ENCODE measurements around the gene TBCK.
"Not testable (repeated sequence)": the region's sequence is repeated elsewhere in the genome, so short reads cannot be mapped to it uniquely, and the experiment has no call there.

Gene TBCK

DNA sequence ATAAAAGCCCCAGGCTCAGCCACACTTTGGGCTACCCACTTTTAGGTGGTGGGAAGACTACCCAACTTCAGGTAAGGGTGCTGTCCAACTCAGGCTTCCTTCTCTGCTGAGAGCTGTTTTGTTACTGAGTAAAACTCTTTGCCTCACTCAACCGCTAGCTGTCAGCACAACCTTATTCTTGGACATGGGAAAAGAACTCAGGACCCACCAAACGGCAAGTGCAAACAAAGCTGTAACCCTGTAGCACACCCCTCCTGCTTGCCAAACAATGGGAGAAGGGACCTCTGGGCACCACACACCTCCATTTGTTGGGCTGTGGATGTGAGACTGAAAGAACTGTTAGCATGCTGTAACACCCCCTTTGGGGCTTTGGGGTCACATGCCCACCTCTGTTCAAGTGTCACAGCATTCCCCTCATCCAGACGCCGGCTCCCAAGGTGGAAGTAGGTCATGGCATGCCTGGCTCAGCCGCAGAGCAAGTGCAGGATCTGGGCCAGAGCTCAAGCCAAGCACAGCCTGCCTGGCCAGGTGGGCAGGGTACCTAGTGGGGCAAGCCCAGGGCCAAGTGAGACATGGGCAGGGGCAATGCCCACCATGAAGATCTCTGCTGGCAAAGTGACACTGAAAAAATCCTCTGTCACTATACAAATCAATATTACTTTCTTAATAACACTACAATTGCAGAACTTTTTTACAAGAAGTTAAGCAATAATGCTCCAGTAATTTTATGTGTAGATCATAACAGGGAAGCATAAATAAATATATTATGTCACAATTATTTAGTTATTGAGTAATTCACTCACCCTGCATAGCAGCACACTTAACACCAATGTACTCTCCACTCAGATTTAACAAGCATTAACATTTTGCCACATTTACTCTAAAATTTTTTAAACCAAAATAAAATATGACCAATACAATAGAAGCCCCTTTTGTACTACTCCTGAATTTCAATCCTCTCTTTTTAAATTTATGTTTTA lies 107.2 kb downstream of the TBCK start:
- DNase-seq, result no peak

DNA sequence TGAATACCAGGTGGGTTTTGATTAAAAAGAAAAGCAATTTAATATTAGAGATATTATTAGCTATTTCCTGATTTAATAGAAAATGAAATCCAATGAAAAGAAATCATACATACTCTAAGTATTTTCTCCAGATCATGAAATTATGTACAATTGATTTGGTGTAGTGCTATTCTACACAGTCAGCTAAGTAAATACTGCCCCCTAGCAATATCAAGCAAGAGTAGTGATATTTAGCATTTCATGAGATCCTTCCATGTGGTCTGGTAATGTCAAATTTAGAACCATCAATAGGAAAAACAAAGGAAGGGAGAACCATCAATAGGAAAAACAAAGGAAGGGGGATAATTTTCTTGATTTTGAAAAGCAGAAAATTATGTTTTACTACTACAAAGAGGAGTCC lies 114.6 kb downstream of the TBCK start:
- no peak for DNase-seq

DNA sequence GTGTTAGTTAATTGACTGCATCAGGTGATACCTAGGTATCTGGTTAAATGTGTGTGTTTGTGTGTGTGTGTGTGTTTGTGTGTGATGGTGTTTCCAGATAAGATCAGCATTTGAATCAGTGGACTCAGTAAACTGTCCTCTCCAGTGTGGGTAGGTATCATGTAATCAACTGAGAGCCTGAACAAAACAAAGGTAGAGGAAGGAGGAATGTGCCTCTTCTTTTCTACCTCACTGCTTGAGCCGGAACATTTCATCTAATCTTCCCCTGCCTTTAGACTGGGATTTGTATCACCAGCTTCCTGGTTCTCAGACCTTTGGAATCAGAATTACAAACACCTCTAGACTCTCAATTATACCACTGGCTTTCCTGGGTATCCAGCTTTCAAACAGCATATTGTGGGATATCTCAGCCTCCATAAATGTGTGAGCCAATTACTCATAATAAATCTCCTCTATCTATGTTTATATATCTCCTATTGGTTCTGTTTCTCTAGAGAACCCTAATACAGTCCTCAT lies 120.5 kb downstream of the TBCK start:
- DNase-seq, result no peak

DNA sequence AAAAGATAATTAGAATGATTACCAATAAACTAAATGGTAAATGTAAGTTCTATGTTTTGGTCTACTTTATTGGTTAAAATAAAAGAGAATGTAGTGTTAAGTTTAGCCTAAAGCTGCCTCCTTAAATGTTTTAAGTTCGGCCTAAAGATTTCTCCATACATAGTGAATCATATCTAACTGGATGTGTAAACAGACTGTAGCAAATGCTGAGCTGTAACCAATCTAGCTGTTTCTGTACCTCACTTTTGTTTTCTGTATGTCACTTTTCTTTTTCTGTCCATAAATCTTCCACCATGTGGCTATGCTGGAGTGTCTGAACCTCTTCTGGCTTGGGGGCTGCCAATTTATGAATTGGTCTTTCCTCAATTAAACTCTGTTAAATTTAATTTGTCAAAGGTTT lies 121.2 kb downstream of the TBCK start:
- no peak for DNase-seq

DNA sequence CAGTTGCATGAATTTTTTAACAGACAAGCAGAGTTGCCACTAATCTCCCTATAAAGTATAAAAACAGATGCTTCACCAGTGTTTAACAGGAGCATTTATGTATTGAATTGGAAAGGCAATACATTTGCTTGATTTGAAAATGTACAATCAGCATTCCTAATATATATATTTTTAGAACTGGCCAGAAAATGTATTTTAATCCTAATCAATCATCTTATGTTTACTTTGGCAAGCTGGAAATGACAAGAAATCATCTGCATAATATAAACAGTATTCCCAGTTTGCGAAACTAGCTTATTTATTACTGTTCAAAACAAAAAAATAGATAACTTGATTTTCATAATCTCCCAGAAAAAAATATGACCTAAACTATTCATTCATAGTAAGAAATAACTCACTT lies 123.9 kb downstream of the TBCK start:
- no peak for DNase-seq

DNA sequence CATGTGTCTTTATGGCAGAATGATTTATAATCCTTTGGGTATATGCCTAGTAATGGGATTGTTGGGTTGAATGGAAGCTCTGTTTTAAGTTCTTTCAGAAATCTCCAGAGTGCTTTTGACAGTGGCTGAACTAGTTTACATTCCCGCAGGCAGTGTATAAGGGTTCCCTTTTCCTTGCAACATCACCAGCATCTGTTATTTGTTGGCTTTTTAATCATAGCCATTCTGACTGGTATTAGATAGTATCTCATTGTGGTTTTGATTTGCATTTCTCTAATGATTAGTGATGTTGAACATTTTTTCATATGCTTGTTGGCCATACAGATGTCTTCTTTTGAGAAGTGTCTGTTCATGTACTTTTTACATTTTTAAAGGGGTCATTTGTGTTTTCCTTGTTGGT lies 129.8 kb downstream of the TBCK start:
- DNase-seq, result no peak

DNA sequence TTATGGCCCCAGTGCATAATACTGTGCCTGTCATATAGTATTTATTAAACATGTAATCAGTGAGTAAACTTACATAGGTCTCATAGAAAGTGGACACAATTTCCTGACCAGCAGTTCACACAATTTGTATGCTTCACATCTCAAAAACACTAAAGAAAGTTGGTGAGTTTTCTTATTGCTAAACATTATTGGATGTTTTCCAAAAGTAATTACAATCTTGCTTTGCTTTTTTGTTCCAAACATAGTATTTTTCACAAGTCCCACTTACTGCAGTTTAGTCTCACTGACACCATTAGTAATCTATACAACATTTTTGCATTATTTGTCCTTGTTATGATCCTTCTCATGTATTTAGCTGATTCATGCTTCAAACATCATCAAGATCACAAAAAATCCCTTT lies 132.5 kb downstream of the TBCK start:
- DNase-seq, result no peak

DNA sequence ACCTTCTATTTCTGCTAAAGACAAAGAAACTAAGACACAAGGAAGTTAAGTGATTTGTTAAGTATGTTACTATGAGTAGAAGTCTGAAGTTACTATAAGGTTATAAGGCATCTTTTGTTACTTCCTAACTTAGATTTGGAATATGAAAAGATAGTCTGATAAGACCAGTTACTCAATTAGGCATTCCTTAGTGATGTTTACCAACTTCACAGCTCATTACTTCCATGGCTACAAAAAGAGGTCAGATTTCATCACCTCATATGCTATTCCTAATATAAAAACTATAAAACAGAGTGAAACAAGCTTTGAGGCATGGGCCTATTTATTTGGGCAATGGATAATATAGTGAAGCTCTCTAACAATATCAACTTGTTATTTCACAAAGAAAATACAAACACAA lies 143.1 kb downstream of the TBCK start:
- DNase-seq, result no peak

DNA sequence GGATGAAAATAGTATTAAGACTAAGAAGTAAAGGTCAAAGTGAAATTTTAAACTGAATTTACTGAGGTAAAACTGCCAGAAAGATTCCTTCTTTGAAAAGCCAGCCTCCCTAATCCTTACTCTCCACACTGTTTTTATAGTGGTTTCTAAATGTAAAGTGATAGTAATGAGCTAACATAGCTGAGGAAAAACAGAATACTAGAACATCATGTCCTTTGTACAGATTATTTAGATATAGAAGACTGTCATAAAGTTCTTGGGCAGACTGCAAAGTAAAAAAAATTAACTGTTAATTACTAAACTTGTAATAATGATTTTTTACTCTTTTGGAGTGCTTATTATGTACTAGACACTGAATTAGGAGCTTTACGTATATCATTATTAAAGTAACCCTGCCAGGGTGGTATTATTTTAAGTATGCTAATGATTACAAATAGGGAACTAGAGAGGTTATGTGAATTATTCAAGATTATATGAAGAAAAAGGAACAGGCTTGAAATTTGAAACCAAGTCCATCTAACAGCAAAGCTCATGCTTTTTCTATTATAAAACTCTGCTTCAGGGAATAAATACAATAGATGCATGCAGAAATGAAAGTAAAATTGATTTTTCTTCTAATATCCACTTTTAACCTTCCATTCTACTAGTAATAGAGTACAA lies 150.5 kb downstream of the TBCK start:
- no peak for DNase-seq

DNA sequence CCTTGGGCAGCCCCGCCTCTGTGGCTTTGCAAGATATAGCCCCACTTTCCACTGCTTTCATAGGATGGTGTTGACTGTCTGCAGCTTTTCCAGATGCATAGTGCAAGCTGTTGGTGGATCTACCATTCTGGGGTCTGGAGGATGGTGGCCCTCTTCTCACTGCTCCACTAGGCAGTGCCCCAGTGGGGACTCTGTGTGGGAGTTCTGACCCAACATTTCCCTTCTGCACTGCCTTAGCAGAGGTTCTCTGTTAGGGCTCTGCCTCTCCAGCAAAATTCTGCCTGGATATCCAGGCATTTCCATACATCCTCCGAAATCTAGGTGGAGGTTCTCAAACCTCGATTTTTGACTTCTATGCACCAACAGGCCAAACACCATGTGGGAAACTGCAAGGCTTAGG lies 153.7 kb downstream of the TBCK start:
- DNase-seq, result no peak

DNA sequence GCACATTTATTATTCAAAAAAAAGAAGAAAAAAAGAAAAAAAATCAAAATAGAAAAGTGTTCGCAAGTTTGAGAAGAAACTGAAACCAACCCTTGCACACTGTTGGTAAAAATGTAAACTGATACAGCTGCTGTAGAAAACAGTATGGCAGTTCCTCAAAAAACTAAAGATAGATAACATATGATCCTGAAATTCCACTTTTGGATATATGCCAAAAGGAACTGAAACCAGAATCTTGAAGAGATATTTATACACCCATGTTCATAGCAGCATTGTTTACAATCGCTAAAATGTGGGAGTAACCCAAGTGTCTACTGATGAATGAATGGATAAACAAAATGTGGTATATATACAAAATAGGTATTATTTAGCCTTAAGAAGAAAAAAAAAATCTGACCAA lies 155.4 kb downstream of the TBCK start:
- DNase-seq, result no peak

DNA sequence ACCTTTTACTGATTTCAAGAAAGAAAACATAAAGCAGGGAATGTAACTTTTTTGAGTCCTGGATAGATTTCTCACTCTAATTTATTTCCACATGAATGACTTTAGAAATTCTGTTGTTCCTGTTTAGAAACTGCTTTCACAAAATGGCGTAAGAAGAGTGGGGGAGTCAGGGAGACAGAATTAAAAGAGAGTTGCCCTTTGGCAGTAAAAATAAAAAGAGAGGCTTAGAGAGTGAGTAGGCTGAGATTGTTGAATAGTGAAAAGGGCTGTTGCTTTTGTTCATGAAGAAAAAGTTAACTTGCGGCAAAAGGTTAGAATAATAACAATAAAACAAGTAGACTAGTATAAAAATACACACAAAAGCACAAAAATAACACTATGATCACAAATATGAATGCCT lies 166.1 kb downstream of the TBCK start:
- no peak for DNase-seq

DNA sequence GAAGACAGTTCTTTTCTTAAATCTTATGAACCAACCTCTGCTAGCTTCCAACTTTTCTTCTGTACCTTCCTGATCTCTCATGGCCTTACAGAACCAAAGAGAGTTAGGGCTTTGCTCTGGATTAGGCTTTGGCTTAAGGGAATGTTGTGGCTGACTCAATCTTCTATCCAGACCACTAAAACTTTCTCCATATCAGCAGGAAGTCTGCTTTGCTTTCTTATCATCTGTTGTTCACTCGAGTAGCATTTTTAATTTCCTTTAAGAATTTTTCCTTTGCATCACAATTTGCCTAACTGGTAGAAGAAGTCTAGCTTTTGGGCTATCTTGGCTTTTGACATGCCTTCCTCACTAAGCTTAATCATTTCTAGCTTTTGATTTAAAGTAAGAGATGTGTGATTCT lies 167.0 kb downstream of the TBCK start:
- no peak for DNase-seq

DNA sequence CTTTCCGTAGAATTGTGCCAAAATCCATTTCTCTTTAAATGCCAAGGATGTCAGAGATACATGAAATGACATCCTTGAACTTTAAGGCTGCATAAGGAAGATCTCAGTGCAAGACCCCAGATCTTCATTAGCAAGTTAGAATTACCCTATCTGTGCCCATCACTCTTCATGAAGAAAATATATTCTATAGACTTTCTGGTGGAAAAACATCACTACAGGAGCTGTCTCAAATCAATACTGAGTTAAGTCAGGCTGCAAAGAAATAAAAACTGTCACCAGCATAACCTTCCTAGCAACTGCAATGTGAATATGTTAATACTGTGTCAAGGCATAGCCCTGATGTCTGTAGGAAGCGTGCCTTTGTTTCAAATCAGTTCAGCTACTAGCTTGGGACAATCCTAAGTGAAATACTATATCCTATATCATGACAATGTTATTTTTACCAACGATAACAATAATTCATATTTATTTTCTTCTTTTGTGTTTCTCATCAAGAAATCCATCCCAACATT lies 173.3 kb downstream of the TBCK start:
- no peak for DNase-seq

DNA sequence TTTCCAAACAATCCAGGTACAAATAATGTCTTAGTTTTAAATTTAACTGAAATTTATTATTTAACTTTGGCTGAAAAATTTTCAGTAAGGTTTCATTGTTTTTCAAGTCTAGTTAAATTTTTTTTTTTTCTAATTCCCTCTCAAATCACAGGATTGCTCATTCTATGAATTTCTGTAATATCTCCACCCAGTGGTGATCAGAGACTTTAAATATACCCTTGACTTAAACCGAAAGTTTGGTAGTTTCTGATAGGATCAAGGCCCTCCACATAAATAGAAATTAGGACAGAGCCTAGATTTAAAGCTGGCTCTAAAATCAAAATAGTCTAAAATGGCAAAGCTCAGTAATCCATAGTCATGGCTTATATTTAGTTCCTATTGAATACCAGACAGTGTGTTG lies 175.4 kb downstream of the TBCK start:
- DNase-seq, result no peak

DNA sequence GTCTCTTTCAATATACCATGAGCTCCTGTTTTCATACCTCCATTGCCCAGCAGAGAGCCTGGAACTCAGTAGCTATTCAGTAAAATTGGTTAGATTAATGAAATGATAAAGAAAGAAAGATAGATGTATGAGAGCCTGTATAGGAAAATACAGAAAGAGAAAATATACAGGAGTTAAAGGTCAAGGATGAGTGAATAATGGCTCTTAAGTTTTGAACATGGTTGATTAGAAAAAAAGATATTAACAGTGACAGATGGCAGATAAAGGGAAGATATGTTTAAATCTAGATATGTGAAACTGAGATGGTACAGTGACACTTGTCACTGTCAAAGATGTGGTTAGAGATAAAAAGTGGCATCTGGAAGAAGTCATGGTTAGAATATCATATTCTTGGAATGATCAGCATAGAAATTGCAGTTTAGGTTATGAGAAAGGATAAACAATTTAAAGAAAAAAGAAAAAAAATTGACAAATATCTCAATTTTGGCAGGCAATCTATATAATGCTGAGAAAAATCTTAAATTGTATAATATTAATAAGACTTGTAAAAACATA lies 179.2 kb downstream of the TBCK start:
- no peak for DNase-seq

DNA sequence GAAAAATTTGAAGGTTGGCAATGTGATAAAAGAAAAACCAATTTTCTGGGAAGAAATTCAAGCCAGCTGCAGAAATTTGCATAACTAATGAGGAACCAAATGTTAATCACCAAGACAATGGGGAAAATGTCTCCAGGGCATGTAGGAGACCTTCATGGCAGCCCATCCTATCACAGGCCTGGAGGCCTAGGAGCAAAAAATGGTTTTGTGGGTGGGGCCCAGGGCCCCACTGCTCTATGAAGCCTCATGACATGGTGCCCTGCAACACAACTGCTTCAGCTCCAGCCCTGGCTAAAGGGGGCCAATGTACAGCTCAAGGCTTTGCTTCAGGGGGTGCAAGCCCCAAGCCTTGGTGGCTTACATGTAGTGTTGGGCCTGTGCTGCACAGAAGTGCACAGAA lies 184.0 kb downstream of the TBCK start:
- no peak for DNase-seq

DNA sequence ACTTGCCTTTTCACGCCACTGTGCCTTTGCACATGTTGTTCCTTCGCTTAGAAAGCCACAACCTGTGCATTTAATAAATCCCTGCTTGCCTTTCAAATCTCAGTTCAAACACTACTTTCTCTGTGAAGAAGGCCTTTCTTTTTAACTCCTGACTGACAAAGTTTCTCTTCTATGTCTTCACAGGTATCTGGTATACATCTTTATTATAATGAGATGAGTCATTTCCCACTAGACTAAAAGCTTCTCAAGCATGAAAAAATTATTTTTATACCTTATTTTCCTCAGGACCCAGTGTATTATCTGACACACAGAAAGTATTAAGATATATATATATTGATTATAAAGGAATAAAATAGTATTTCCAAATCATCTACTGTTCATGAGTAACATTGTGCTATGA lies 189.9 kb downstream of the TBCK start:
- DNase-seq, result no peak

DNA sequence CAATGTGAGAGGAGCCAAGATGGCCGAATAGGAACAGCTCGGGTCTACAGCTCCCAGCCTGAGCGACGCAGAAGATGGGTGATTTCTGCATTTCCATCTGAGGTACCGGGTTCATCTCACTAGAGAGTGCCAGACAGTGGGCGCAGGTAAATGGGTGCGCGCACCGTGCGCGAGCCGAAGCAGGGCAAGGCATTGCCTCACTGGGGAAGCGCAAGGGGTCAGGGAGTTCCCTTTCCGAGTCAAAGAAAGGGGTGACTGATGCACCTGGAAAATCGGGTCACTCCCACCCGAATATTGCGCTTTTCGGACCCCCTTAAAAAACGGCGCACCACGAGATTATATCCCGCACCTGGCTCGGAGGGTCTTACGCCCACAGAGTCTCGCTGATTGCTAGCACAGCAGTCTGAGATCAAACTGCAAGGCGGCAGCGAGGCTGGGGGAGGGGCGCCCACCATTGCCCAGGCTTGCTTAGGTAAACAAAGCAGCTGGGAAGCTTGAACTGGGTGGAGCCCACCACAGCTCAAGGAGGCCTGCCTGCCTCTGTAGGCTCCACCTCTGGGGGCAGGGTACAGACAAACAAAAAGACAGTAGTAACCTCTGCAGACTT lies 196.0 kb downstream of the TBCK start:
- DNase-seq, result not testable (repeated sequence)

DNA sequence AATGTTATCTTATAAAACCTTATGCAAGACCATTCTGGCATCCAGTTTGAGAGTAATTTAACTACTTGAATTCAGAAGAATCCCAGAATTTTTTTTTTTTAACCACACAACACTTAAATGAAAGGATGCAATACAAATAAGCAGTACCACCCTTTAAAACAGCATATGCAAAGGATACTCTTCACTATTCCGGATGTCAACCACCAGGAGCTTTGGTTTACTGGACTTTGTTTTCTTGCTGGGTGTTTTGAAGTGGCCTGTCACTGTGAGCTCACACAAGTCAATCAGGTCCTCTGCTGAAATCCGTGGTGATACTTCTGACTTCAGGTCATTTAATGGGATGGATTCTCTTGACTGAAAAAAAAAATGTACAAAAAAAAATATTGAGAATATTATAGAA lies 200.0 kb downstream of the TBCK start:
- no peak for DNase-seq

DNA sequence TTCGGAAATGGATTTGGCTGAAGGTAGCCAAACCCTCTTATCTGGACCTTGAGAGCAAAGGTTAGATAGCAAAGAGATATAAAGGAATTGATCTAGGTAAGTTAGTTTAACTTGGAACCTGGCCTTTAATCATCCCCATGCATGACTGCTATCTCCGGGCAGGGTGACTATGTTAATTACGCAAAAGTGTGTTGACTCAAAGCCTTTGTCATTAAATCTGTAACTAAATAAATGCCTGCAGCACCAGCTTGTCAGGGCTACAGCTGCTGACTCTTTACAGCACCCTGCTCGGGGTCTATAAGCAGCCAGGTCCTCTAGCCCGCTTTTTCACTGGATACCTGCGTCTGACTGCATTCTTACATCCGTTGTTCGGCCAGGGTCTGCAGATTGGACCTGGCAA lies 201.7 kb downstream of the TBCK start:
- DNase-seq, result no peak

DNA sequence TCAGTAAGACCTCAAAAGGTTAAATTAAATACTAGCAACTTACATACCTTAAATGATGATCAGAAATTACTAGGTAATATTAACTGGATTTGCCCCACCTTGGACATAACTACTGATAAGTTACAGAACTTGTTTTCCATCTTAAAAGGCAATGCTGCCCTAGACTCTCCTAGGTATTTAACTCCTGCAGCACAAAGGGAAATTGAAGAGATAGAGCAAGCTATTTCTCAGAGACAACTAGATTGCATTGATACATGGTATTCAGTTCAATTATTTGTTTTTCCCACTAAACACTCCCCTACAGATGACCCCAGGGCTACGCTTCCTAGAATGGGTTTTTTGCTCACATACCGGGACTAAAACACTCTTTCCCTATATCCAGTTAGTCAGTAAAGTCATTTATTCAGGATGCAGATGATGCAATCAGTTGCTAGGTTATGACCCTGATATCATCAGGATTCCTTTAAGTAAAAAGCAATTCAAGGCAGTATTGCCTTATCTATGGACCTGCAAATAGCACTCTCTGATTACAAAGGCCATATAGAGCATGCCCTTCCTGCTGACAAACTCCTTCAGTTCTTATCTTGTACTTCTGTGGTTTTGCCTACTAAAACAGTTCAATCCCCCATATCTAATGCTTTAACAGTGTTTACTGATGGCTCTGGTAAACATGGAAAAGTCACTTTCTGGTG lies 204.1 kb downstream of the TBCK start:
- not testable (repeated sequence) for DNase-seq

DNA sequence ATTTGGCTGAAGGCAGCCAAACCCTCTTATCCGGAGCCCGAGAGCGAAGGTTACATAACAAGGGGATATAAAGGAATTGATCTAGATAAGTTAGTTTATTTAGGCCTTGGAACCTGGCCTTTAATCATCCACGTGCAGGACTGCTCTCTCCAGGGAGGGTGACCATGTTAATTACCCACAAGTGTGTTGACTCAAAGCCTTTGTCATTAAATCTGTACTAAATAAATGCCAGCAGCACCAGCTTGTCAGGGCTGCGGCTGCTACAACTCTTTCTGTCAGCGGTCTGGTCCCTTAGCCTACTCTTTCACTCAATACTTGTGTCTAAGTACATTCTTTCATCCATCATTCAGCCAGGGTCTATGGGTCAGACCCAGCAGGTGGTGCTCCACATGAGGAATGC lies 206.1 kb downstream of the TBCK start:
- no peak for DNase-seq
